DOHH2 (cell line): ENCODE results near the gene LAIR2.
A peak's percentile ranks its signal among the peaks of the same experiment; 100 is the strongest.
"Not testable (repeated sequence)": the region's sequence is repeated elsewhere in the genome, so short reads cannot be mapped to it uniquely, and the experiment has no call there.

ENCODE experiments used
- H3F3A ChIP-seq: fragments of 200-600 bp; sonication (generic), shearing (Covaris generic); 2 replicates; pipeline ENCODE4 v1.6.0; 2016; ENCODE audit warnings: antibody characterized with exemption, mild to moderate bottlenecking; ENCODE audit not compliant: control insufficient read depth, insufficient read depth
- H3K27ac ChIP-seq: fragments of 200-600 bp; sonication (generic); 2 replicates; pipeline ENCODE4 v1.5.1; 2014; ENCODE audit warnings: low read depth, mild to moderate bottlenecking, low read length, moderate library complexity
- H3K27me3 ChIP-seq: fragments of 200-600 bp; sonication (generic); 2 replicates; pipeline ENCODE4 v1.6.1; 2014; ENCODE audit warnings: mild to moderate bottlenecking, low read length, mixed read lengths; ENCODE audit not compliant: control insufficient read depth
- H3K36me3 ChIP-seq: fragments of 200-600 bp; sonication (generic); 2 replicates; pipeline ENCODE4 v1.6.1; 2014; ENCODE audit warnings: mild to moderate bottlenecking, low read length, moderate library complexity, mixed read lengths; ENCODE audit not compliant: control insufficient read depth
- H3K4me1 ChIP-seq: fragments of 200-600 bp; sonication (generic); 2 replicates; pipeline ENCODE4 v1.6.1; 2014; ENCODE audit warnings: mild to moderate bottlenecking, low read length, mixed read lengths; ENCODE audit not compliant: control insufficient read depth
- H3K4me2 ChIP-seq: fragments of 200-600 bp; sonication (generic); 2 replicates; pipeline ENCODE4 v1.6.0; 2014; ENCODE audit warnings: mild to moderate bottlenecking, low read length, moderate library complexity
- H3K4me3 ChIP-seq: fragments of 200-600 bp; sonication (generic); 2 replicates; pipeline ENCODE4 v1.5.1; 2014; ENCODE audit warnings: mild to moderate bottlenecking, low read length, mixed read lengths
- H3K79me2 ChIP-seq: fragments of 200-600 bp; sonication (generic); 2 replicates; pipeline ENCODE4 v1.6.1; 2014; ENCODE audit warnings: mild to moderate bottlenecking, low read length, mixed read lengths; ENCODE audit not compliant: control insufficient read depth
- H3K9me2 ChIP-seq: fragments of 200-600 bp; sonication (generic); replicated peaks from 2 replicates; pipeline ENCODE4 v1.6.1; 2014; ENCODE audit warnings: mild to moderate bottlenecking, low read length, mixed read lengths; ENCODE audit not compliant: control insufficient read depth
- H3K9me3 ChIP-seq: fragments of 200-600 bp; sonication (generic); 2 replicates; pipeline ENCODE4 v1.6.1; 2014; ENCODE audit warnings: antibody characterized with exemption, low read length, mixed read lengths; ENCODE audit not compliant: control insufficient read depth, insufficient read depth
- H4K20me1 ChIP-seq: fragments of 200-600 bp; sonication (generic); 2 replicates; pipeline ENCODE4 v1.6.0; 2014; ENCODE audit warnings: low read depth, mild to moderate bottlenecking, antibody characterized with exemption, low read length, moderate library complexity; ENCODE audit not compliant: control insufficient read depth, insufficient read depth
- CTCF ChIP-seq: fragments of 200-600 bp; sonication (generic); IDR thresholded peaks from one replicate; pipeline ENCODE4 v1.5.1; 2014; ENCODE audit warnings: antibody characterized with exemption, mild to moderate bottlenecking, low read depth, low read length; ENCODE audit not compliant: poor library complexity, severe bottlenecking
- EZH2phosphoT487 ChIP-seq: fragments of 200-600 bp; sonication (generic); IDR thresholded peaks from 2 replicates; pipeline ENCODE4 v1.6.1; 2017; ENCODE audit warnings: borderline replicate concordance, mild to moderate bottlenecking, antibody characterized with exemption, low read length, moderate library complexity, mixed read lengths

Gene LAIR2

GRCh38 chr19:54507824-54508223 is 5.2 kb downstream of the LAIR2 start:
- H3K36me3 ChIP-seq, result no peaks in the 10 kb centered on the region
- H3K27ac ChIP-seq, result no peak overlapping the region
- peak overlapping the region; percentile 59 for H3K4me2 ChIP-seq
- no peaks in the 10 kb centered on the region for H3F3A ChIP-seq
- no peak overlapping the region for H3K4me3 ChIP-seq
- no peaks in the 10 kb centered on the region for H3K9me2 ChIP-seq
- no peaks in the 10 kb centered on the region for H3K79me2 ChIP-seq
- H3K9me3 ChIP-seq, result no peaks in the 10 kb centered on the region
- TF ChIP-seq CTCF, result no peak
- TF ChIP-seq EZH2phosphoT487, result no peak
- no peaks in the 10 kb centered on the region for H4K20me1 ChIP-seq
- peaks cover 9% of the 10 kb centered on the region for H3K27me3 ChIP-seq
- H3K4me1 ChIP-seq, result peaks cover 29% of the 10 kb centered on the region

DNA sequence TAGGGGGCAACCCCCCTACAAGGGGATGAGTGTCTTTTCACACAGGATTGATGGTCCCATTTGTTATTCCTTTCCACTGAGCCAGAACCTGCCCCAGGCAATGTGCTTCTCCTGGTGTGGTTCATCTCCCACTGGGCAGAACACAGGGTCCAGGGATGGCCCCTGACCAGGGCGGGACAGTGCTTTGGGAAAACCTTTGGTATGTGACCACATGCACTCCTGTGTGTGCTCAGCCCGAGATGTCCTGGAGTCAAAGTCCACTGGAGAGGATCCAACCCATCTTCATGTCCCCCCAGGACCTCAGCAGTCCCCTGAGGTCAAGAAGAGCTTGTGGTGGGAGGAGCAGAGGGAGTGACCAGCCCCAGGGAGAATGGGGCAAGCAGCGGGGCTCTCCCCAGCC is 5.9 kb downstream of the LAIR2 start:
- H3K9me2 ChIP-seq, H3K36me3 ChIP-seq, H3K9me3 ChIP-seq, H3K27ac ChIP-seq, H3K79me2 ChIP-seq, H3F3A ChIP-seq, H4K20me1 ChIP-seq, H3K4me3 ChIP-seq, H3K27me3 ChIP-seq: not testable (repeated sequence)
- H3K4me1 ChIP-seq, result peaks cover 26% of the 10 kb centered on the region
- peak overlapping the region; percentile 59; the same call in 1 of the 2 replicates for H3K4me2 ChIP-seq

GRCh38 chr19:54509200-54509940 is 6.7 kb downstream of the LAIR2 start:
- H3K4me2 ChIP-seq, H3K27ac ChIP-seq, H3K27me3 ChIP-seq, H3K9me2 ChIP-seq, H3K79me2 ChIP-seq, H4K20me1 ChIP-seq, H3K9me3 ChIP-seq, H3K4me3 ChIP-seq, H3F3A ChIP-seq, H3K36me3 ChIP-seq: not testable (repeated sequence)
- H3K4me1 ChIP-seq, result peaks cover 26% of the 10 kb centered on the region

GRCh38 chr19:54515156-54515555 is 12.5 kb downstream of the LAIR2 start:
- H3K4me3 ChIP-seq, result no peak overlapping the region
- no peaks in the 10 kb centered on the region for H4K20me1 ChIP-seq
- no peak overlapping the region for H3K27ac ChIP-seq
- TF ChIP-seq CTCF (no peak), EZH2phosphoT487 (no peak)
- H3K27me3 ChIP-seq, result peaks cover 32% of the 10 kb centered on the region
- peaks cover 13% of the 10 kb centered on the region for H3K4me1 ChIP-seq
- H3K9me3 ChIP-seq, result no peaks in the 10 kb centered on the region
- H3K9me2 ChIP-seq, result no peaks in the 10 kb centered on the region
- no peaks in the 10 kb centered on the region for H3K79me2 ChIP-seq
- H3K4me2 ChIP-seq, result no peak overlapping the region
- peaks cover 4% of the 10 kb centered on the region; the same call in 1 of the 2 replicates for H3F3A ChIP-seq
- H3K36me3 ChIP-seq, result no peaks in the 10 kb centered on the region
